OCI-LY7 (cell line): ENCODE measurements around the gene TM2D3. TPM values are rescaled to one million over a fixed set of nuclear protein-coding genes. Genes with fewer than 3 reads are reported as not detected.

Source experiments
- BruUV-seq: library from RNA; stranded (reverse); fragments of 400-500 nt; replicated peaks from 2 replicates; lab custom pipeline; 2021; lab: Mats Ljungman, UMichigan
- CTCF ChIA-PET: fragments of 300-600 bp; sonication (Branson Sonifier 250); formaldehyde crosslinking; loops from one replicate; lab custom pipeline; 2022; ENCODE audit warnings: antibody characterized with exemption; ENCODE audit not compliant: unreplicated experiment; lab: Charles Lee
- POLR2A ChIA-PET: fragments of 300-600 bp; sonication (Branson Sonifier 250); formaldehyde crosslinking; loops from one replicate; lab custom pipeline; 2022; ENCODE audit warnings: antibody characterized with exemption; lab: Charles Lee
- DNase-seq: peaks from one replicate; pipeline ENCODE4 v3.0.0-alpha.2; 2015; ENCODE audit warnings: low spot score
- H2AFZ ChIP-seq: fragments of 200-600 bp; sonication (generic), shearing (Covaris generic); 2 replicates; pipeline ENCODE4 v1.6.1; 2014; ENCODE audit warnings: mild to moderate bottlenecking, antibody characterized with exemption, low read length, moderate library complexity
- H3K27ac ChIP-seq: fragments of 200-600 bp; sonication (generic); 2 replicates; pipeline ENCODE4 v1.5.1; 2014; ENCODE audit warnings: mixed run types, low read depth, mild to moderate bottlenecking, moderate library complexity, low read length, inconsistent platforms; ENCODE audit not compliant: poor library complexity, severe bottlenecking
- H3K36me3 ChIP-seq: fragments of 200-600 bp; sonication (generic); 2 replicates; pipeline ENCODE4 v1.6.1; 2014; ENCODE audit warnings: mild to moderate bottlenecking, antibody characterized with exemption, low read length, moderate library complexity, mixed read lengths; ENCODE audit not compliant: insufficient read depth
- H3K4me1 ChIP-seq: fragments of 200-600 bp; sonication (generic); 2 replicates; pipeline ENCODE4 v1.5.1; 2014; ENCODE audit warnings: mild to moderate bottlenecking, low read length; ENCODE audit not compliant: insufficient read depth, poor library complexity, severe bottlenecking
- H3K4me2 ChIP-seq: fragments of 200-600 bp; sonication (generic); 2 replicates; pipeline ENCODE4 v1.6.1; 2014; ENCODE audit warnings: mild to moderate bottlenecking, low read length
- H3K4me3 ChIP-seq: fragments of 200-600 bp; sonication (generic); 2 replicates; pipeline ENCODE4 v1.5.1; 2014; ENCODE audit warnings: mild to moderate bottlenecking, low read depth, low read length; ENCODE audit not compliant: poor library complexity, severe bottlenecking
- H3K79me2 ChIP-seq: fragments of 200-600 bp; sonication (generic); 2 replicates; pipeline ENCODE4 v1.6.1; 2016; ENCODE audit warnings: low read depth, mild to moderate bottlenecking, low read length, moderate library complexity, mixed read lengths; ENCODE audit not compliant: insufficient read depth
- H3K9me2 ChIP-seq: fragments of 200-600 bp; sonication (generic); 2 replicates; pipeline ENCODE4 v1.6.1; 2016; ENCODE audit warnings: mild to moderate bottlenecking, low read length, mixed read lengths; ENCODE audit not compliant: insufficient read depth
- H3K9me3 ChIP-seq: fragments of 200-600 bp; sonication (generic); 2 replicates; pipeline ENCODE4 v1.6.1; 2014; ENCODE audit warnings: mild to moderate bottlenecking, mixed run types, low read length, mixed read lengths
- H4K20me1 ChIP-seq: fragments of 200-600 bp; sonication (generic); 2 replicates; pipeline ENCODE4 v1.6.1; 2014; ENCODE audit warnings: mild to moderate bottlenecking, antibody characterized with exemption, low read length, moderate library complexity, mixed read lengths; ENCODE audit not compliant: insufficient read depth
- EZH2phosphoT487 ChIP-seq: fragments of 200-600 bp; sonication (generic); IDR thresholded peaks from 2 replicates; pipeline ENCODE4 v1.6.1; 2018; ENCODE audit warnings: low read depth, borderline replicate concordance, mild to moderate bottlenecking, mixed run types, antibody characterized with exemption, low read length, moderate library complexity, mixed read lengths
- intact Hi-C: fragments of 100-400 bp; cut with micrococcal nuclease; formaldehyde crosslinking; loops from one replicate; pipeline ENCODE4 v1.10.0; 2022; ENCODE audit not compliant: unreplicated experiment
- total RNA-seq, 2 experiments: library from RNA; depleted of rRNA in 1 of 2; stranded (reverse); fragments of >200 nt in 1 of 2; shearing (Covaris generic) in 1 of 2; gene quantifications; 2 replicates each; pipeline ENCODE4 v1.2.3, GENCODE V29; 2014 to 2022
- TF ChIP-seq, protein P1 (sequence below): fragments of 200-600 bp; sonication (generic); conservative IDR thresholded peaks from 2 replicates; pipeline ENCODE4 v1.5.1; 2014; ENCODE audit warnings: mild to moderate bottlenecking, antibody characterized with exemption, low read length, moderate library complexity, mixed read lengths

Gene TM2D3
- total RNA-seq, 2 experiments from 2014 or later, result 33.6 to 39.0 TPM

DNA sequence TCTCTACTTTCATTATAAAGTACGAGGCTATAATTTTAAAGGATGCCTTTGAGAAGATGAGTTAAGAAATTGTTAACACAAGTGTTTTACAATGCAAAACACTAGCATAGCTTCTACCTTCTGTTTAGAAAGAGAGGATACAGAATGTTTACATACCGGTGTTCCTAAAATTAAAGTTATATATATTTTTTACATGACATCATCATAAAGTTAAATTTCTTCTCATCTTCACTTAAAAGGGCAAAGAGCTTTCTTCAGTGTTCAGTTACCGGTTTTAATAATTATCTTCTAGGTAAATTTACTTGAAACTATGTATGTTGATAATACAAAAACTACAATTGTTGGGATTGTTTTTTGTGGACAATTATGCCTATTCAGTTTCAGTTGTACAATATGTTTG is 32.7 kb upstream of the TM2D3 start:
- POLR2A ChIA-PET, result no interaction called here
- TF ChIP-seq, protein P1, sequence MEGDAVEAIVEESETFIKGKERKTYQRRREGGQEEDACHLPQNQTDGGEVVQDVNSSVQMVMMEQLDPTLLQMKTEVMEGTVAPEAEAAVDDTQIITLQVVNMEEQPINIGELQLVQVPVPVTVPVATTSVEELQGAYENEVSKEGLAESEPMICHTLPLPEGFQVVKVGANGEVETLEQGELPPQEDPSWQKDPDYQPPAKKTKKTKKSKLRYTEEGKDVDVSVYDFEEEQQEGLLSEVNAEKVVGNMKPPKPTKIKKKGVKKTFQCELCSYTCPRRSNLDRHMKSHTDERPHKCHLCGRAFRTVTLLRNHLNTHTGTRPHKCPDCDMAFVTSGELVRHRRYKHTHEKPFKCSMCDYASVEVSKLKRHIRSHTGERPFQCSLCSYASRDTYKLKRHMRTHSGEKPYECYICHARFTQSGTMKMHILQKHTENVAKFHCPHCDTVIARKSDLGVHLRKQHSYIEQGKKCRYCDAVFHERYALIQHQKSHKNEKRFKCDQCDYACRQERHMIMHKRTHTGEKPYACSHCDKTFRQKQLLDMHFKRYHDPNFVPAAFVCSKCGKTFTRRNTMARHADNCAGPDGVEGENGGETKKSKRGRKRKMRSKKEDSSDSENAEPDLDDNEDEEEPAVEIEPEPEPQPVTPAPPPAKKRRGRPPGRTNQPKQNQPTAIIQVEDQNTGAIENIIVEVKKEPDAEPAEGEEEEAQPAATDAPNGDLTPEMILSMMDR, result no peak
- TF ChIP-seq EZH2phosphoT487, result no peak
- Histone ChIP-seq H3K4me2 (no peak overlapping the region), H3K79me2 (no peaks in the 10 kb centered on the region), H3K9me3 (no peaks in the 10 kb centered on the region), H4K20me1 (no peaks in the 10 kb centered on the region), H3K4me1 (no peaks in the 10 kb centered on the region), H2AFZ (no peak overlapping the region), H3K36me3 (no peaks in the 10 kb centered on the region), H3K9me2 (no peaks in the 10 kb centered on the region), H3K27ac (no peak overlapping the region), H3K4me3 (no peak overlapping the region)
- intact Hi-C loops, result no loop called here
- no peak for DNase-seq
- BruUV-seq, result no TSS peak
- CTCF ChIA-PET, result no interaction called here

DNA sequence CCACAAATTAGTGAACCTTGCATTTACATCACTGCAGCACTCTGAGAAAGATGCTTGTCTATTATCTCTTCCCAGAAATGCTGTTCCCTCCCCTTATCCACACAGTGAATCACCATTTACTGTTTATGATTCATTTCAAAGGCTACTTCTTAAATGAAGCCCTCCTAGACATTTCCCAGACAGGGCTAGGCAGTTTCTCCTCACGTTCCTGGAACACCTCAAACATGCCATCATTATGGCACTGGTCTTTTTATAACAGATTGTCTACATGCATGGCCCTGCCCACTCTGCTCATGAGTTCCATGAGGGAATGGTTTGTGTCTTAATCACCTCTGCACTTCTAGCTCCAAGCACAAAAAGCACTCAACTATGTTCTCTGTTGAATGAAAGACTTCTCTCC is 32.2 kb upstream of the TM2D3 start:
- Histone ChIP-seq H4K20me1 (no peaks in the 10 kb centered on the region), H3K4me3 (no peak overlapping the region), H3K4me1 (no peaks in the 10 kb centered on the region), H3K9me2 (no peaks in the 10 kb centered on the region), H3K79me2 (no peaks in the 10 kb centered on the region), H2AFZ (no peak overlapping the region), H3K4me2 (no peak overlapping the region), H3K27ac (no peak overlapping the region), H3K9me3 (no peaks in the 10 kb centered on the region), H3K36me3 (no peaks in the 10 kb centered on the region)
- DNase-seq, result no peak
- TF ChIP-seq, protein P1, result no peak
- TF ChIP-seq EZH2phosphoT487, result no peak
- intact Hi-C loops, result no loop called here
- ChIA-PET POLR2A (no interaction called here), CTCF (no interaction called here)
- no TSS peak for BruUV-seq

DNA sequence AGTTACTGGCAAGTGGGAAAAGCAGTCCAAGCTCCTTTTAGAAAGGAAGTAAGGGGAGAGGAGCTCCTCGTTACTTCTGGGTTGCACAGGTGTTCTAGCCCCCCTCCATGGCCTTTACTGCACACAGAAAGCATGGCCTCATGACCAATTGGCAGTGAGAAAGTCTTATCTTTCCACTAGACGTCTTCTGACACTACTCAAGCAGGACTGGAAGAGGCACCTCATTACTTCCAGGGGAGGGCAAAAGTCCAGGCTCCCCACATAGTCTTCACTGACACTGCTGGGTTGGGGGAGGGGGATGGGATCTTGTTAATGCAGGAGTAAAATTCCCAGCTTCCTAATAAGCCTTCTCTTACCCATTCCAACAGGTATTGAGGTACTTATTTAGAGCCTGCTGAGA is 27.6 kb upstream of the TM2D3 start:
- Histone ChIP-seq H2AFZ (no peak overlapping the region), H3K9me3 (no peaks in the 10 kb centered on the region), H3K79me2 (no peaks in the 10 kb centered on the region), H4K20me1 (no peaks in the 10 kb centered on the region), H3K4me2 (no peak overlapping the region), H3K4me1 (no peaks in the 10 kb centered on the region), H3K9me2 (no peaks in the 10 kb centered on the region), H3K36me3 (no peaks in the 10 kb centered on the region), H3K27ac (no peak overlapping the region), H3K4me3 (no peak overlapping the region)
- POLR2A ChIA-PET, result no interaction called here
- TF ChIP-seq, protein P1, result no peak
- no peak for TF ChIP-seq EZH2phosphoT487
- BruUV-seq, result no TSS peak
- no peak for DNase-seq
- CTCF ChIA-PET, result no interaction called here
- intact Hi-C loops, result no loop called here
